Kidney (tissue), 14 donors: ENCODE data around the gene KCNJ4. TPM values are rescaled to one million over a fixed set of nuclear protein-coding genes. Genes with fewer than 3 reads are reported as not detected.

Source experiments
- DNase-seq, 5 donors: peaks; one replicate each; pipeline ENCODE4 v3.0.0-alpha.2; 2013 to 2020
- FAIRE-seq: peaks from 2 replicates; lab custom pipeline; 2012; peaks lifted over from hg19 to GRCh38; lab: Jason Lieb, UNC
- H3K27ac ChIP-seq, 2 donors: one replicate each; pipeline ENCODE4 v1.7.0; 2013; ENCODE audit warnings: low read depth in 2 of 2, low read length in 2 of 2, inconsistent platforms in 1 of 2
- H3K27me3 ChIP-seq: one replicate; pipeline ENCODE4 v1.7.1; 2013; ENCODE audit warnings: low read length, inconsistent platforms; ENCODE audit not compliant: control insufficient read depth, insufficient read depth
- H3K36me3 ChIP-seq, 3 donors: one replicate each; pipeline versions ENCODE4 v1.7.0 to v1.7.1; 2013; ENCODE audit warnings: low read length in 3 of 3, control low read depth in 1 of 3, inconsistent platforms in 1 of 3; ENCODE audit not compliant: insufficient read depth in 3 of 3, control insufficient read depth in 2 of 3
- H3K4me1 ChIP-seq, 3 donors: one replicate each; pipeline versions ENCODE4 v1.7.0 to v1.7.1; 2013; ENCODE audit warnings: low read length in 3 of 3, inconsistent platforms in 1 of 3, low read depth in 1 of 3; ENCODE audit not compliant: control insufficient read depth in 2 of 3, insufficient read depth in 2 of 3
- H3K4me3 ChIP-seq, 3 donors: one replicate each; pipeline versions ENCODE4 v1.7.0 to v1.8.1; 2013; ENCODE audit warnings: low read length in 3 of 3, control low read depth in 1 of 3, inconsistent platforms in 1 of 3
- H3K9ac ChIP-seq, 3 donors: one replicate each; pipeline versions ENCODE4 v1.7.0 to v1.7.1; 2013; ENCODE audit warnings: low read length in 3 of 3, control low read depth in 1 of 3, inconsistent platforms in 1 of 3
- H3K9me3 ChIP-seq, 3 donors: one replicate each; pipeline versions ENCODE4 v1.7.0 to v1.7.1; 2013; ENCODE audit warnings: low read length in 3 of 3, control low read depth in 1 of 3, inconsistent platforms in 1 of 3; ENCODE audit not compliant: control insufficient read depth in 2 of 3, insufficient read depth in 1 of 3
- intact Hi-C: fragments of 100-400 bp; cut with DNase I; formaldehyde crosslinking; loops from one replicate; pipeline ENCODE4 v1.11.1; 2022
- polyA plus RNA-seq: library from polyadenylated mRNA; stranded (reverse); fragments of 350-450 nt; fragmentation: Illumina TruSeq; extraction: RNeasy Lipid Tissue Mini Kit (QIAGEN cat#74804); gene quantifications from one replicate; pipeline ENCODE4 v1.2.3, GENCODE V29; 2014; ENCODE audit warnings: low read depth, low replicate concordance; ENCODE audit not compliant: insufficient read depth
- total RNA-seq: library from RNA; stranded (reverse); fragmentation: NEBNext Ultra II Directional; extraction: Animal tissue kit (Norgen Biotek cat#: 25700); gene quantifications from one replicate; pipeline ENCODE4 v1.2.1, GENCODE V29; 2021
- TF ChIP-seq, protein P1 (sequence below): IDR thresholded peaks from 3 replicates; pipeline ENCODE4 v1.5.1; 2012; ENCODE audit warnings: mild to moderate bottlenecking, moderate library complexity, borderline replicate concordance; ENCODE audit not compliant: insufficient read depth; ENCODE audit errors: extremely low read depth
- donor health status: control.
- donor health status: control.
- donor health status: control.
- donor health status: control.
- donor health status: control.
- donor health status: DM: yes; HTN: yes; CAD: no.
- donor health status: Normal renal cell carcinoma (clear cell type).

KCNJ4 gene
- total and polyA plus RNA-seq, 2 donors from 2014 or later = 0.13 TPM; not detected in 1

DNA sequence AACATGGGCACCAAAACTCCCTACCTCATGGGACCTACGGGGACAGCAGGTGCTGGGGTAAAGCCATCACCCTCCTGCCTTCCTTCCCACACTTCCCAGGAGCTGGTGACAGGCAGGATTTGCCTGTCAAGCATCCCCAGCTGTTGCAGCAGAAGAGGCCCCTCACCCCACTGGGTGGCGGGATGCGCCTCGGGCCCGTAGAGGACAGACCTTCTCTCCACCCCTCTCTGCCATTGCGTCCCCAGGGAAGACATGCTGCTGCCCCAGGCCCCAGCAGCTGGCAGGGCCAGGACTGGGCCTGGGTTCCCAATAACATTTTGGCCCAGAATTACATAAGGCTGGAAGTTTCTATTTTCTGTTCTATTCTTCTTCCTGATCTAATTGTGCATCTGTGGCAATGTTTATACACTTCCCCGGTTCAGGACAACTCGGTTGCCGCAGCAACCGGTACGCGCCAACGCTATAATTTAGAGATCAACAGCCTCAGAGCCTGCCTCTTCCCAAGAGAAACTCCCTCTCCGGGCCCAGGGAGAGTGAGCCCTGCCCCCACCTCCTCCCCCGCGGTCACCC lies 25.4 kb downstream of the KCNJ4 start:
- TF ChIP-seq, protein P1, sequence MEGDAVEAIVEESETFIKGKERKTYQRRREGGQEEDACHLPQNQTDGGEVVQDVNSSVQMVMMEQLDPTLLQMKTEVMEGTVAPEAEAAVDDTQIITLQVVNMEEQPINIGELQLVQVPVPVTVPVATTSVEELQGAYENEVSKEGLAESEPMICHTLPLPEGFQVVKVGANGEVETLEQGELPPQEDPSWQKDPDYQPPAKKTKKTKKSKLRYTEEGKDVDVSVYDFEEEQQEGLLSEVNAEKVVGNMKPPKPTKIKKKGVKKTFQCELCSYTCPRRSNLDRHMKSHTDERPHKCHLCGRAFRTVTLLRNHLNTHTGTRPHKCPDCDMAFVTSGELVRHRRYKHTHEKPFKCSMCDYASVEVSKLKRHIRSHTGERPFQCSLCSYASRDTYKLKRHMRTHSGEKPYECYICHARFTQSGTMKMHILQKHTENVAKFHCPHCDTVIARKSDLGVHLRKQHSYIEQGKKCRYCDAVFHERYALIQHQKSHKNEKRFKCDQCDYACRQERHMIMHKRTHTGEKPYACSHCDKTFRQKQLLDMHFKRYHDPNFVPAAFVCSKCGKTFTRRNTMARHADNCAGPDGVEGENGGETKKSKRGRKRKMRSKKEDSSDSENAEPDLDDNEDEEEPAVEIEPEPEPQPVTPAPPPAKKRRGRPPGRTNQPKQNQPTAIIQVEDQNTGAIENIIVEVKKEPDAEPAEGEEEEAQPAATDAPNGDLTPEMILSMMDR = no peak
- no peaks in the 10 kb centered on the region for H3K36me3 ChIP-seq
- H3K4me1 ChIP-seq = no peaks in the 10 kb centered on the region
- H3K9me3 ChIP-seq = no peaks in the 10 kb centered on the region
- intact Hi-C loops = no loop called here
- FAIRE-seq = no peak
- peak in 4 of 5 donors; percentile 65 to 86 (median 77) for DNase-seq
- no peak overlapping the region for H3K27ac ChIP-seq
- no peaks in the 10 kb centered on the region for H3K27me3 ChIP-seq
- no peak overlapping the region for H3K4me3 ChIP-seq
- H3K9ac ChIP-seq = no peak overlapping the region

DNA sequence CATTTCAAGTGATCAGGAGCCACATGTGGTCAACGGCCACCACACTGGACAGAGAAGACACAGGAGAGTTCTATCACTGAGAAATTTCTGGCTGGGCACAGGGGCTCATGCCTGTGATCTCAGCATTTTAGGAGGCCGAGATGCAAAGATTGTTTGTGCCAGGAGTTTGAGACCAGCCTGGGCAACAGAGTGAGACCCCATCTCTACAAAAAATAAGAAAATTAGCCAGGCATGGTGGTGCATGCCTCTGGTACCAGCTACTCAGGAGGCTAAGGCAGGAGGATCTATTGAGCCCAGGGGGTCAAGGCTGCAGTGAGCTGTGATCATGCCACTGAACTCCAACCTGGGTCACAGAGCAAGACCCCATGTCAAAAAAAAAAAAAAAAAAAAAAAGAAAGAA lies 26.3 kb downstream of the KCNJ4 start:
- no peak for DNase-seq
- TF ChIP-seq, protein P1 = no peak
- intact Hi-C loops = no loop called here
- no peak for FAIRE-seq
- H3K9me3 ChIP-seq = no peaks in the 10 kb centered on the region
- H3K36me3 ChIP-seq = no peaks in the 10 kb centered on the region
- no peak overlapping the region for H3K4me3 ChIP-seq
- no peak overlapping the region for H3K27ac ChIP-seq
- no peaks in the 10 kb centered on the region for H3K27me3 ChIP-seq
- no peaks in the 10 kb centered on the region for H3K4me1 ChIP-seq
- no peak overlapping the region for H3K9ac ChIP-seq

DNA sequence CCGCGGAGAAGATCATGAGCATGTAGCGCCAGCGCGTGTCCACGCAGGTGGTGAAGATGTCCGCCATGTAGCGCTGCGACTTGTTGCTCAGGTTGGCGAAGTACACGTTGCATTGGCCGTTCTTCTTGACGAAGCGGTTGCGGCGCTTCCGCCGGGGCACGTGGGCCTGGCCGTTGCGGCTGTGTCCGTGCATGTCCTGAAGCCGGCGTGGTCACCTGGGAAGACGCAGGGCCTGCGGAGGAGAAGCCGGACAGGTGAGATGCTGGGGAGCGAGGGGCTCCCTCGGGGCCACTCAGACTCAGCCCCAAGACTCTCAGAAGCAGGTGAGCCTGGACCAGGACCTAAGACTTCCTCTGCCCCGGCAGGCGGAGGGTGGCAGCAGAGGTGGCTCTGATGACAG lies 27.1 kb downstream of the KCNJ4 start:
- intact Hi-C loops = no loop called here
- H3K27ac ChIP-seq = no peak overlapping the region
- H3K27me3 ChIP-seq = no peaks in the 10 kb centered on the region
- TF ChIP-seq, protein P1 = no peak
- no peak overlapping the region for H3K4me3 ChIP-seq
- no peak overlapping the region for H3K9ac ChIP-seq
- DNase-seq = no peak
- H3K4me1 ChIP-seq = peaks cover 0 to 6% (median 4%) of the 10 kb centered on the region in 3 donors
- no peak for FAIRE-seq
- H3K9me3 ChIP-seq = no peaks in the 10 kb centered on the region
- H3K36me3 ChIP-seq = no peaks in the 10 kb centered on the region

DNA sequence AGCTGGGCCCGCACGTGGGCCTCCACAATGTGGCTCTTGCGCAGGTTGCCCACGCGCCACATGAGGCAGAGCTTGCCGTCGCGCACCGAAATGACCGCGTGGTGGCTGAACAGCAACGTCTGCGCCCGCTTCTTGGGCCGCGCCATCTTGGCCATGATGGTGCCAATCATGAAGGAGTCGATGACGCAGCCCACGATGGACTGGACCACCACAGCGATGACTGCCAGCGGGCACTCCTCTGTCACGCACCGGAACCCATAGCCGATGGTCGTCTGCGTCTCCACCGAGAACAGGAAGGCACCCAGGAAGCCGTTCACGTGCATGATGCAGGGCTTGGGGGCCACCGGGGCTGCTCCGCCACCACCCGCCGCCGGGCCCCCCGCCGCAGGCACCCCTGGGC lies 27.5 kb downstream of the KCNJ4 start:
- no peak for DNase-seq

More for the DNA sequence above, 27.5 kb downstream of the KCNJ4 start:
- no peak overlapping the region for H3K4me3 ChIP-seq
- FAIRE-seq = no peak
- H3K27me3 ChIP-seq = no peaks in the 10 kb centered on the region
- H3K27ac ChIP-seq = no peak overlapping the region
- intact Hi-C loops = no loop called here
- TF ChIP-seq, protein P1 = no peak
- H3K36me3 ChIP-seq = no peaks in the 10 kb centered on the region
- no peak overlapping the region for H3K9ac ChIP-seq
- peaks cover 0 to 8% (median 8%) of the 10 kb centered on the region in 3 donors for H3K4me1 ChIP-seq
- H3K9me3 ChIP-seq = no peaks in the 10 kb centered on the region
